ENCODE measurements around the gene ASTN1.

Gene ASTN1

GRCh38 chr1:177133977-177134538 lies 30.5 kb downstream of the ASTN1 start:
- TF ChIP-seq CTCF (IDR thresholded peaks at IDR 0.05; ENCODE audit: low read depth, low read length, missing control alignments), result no peak
- DNase-seq (ENCODE audit: low read depth), result no peak
- H3K4me3 ChIP-seq (ENCODE audit: low read depth, low read length), result no peak overlapping the region
- in situ Hi-C loops (cut with HindIII; ENCODE audit: low sequenced_read_pairs), result no loop called here

- no peak overlapping the region for H3K4me3 ChIP-seq (ENCODE audit: low read depth, low read length)
- no peak for DNase-seq (ENCODE audit: low read depth)
- TF ChIP-seq CTCF (IDR thresholded peaks at IDR 0.05; ENCODE audit: low read depth, low read length, missing control alignments), result no peak
- in situ Hi-C loops (cut with HindIII; ENCODE audit: low sequenced_read_pairs), result no loop called here
Observed at GRCh38 chr1:177132141-177132540, 32.4 kb downstream of the ASTN1 start.

GRCh38 chr1:177131723-177132122 lies 32.8 kb downstream of the ASTN1 start:
- in situ Hi-C loops (cut with HindIII; ENCODE audit: low sequenced_read_pairs), result no loop called here
- DNase-seq (ENCODE audit: low read depth), result no peak
- no peak for TF ChIP-seq CTCF (IDR thresholded peaks at IDR 0.05; ENCODE audit: low read depth, low read length, missing control alignments)
- H3K4me3 ChIP-seq (ENCODE audit: low read depth, low read length), result no peak overlapping the region

GRCh38 chr1:177130451-177130945 lies 34.0 kb downstream of the ASTN1 start:
- in situ Hi-C loops (cut with HindIII; ENCODE audit: low sequenced_read_pairs), result no loop called here
- no peak for DNase-seq (ENCODE audit: low read depth)
- H3K4me3 ChIP-seq (ENCODE audit: low read depth, low read length), result no peak overlapping the region
- no peak for TF ChIP-seq CTCF (IDR thresholded peaks at IDR 0.05; ENCODE audit: low read depth, low read length, missing control alignments)

GRCh38 chr1:177128665-177129281 lies 35.7 kb downstream of the ASTN1 start:
- in situ Hi-C loops (cut with HindIII; ENCODE audit: low sequenced_read_pairs), result no loop called here
- H3K4me3 ChIP-seq (ENCODE audit: low read depth, low read length), result no peak overlapping the region
- TF ChIP-seq CTCF (IDR thresholded peaks at IDR 0.05; ENCODE audit: low read depth, low read length, missing control alignments), result no peak
- DNase-seq (ENCODE audit: low read depth), result no peak

- no peak for TF ChIP-seq CTCF (IDR thresholded peaks at IDR 0.05; ENCODE audit: low read depth, low read length, missing control alignments)
- no peak for DNase-seq (ENCODE audit: low read depth)
- no peak overlapping the region for H3K4me3 ChIP-seq (ENCODE audit: low read depth, low read length)
- in situ Hi-C loops (cut with HindIII; ENCODE audit: low sequenced_read_pairs), result no loop called here
Observed at GRCh38 chr1:177126267-177126666, 38.2 kb downstream of the ASTN1 start.

All from astrocyte of the cerebellum (primary cell).